Glomerular visceral epithelial cell (primary cell): ENCODE measurements around the gene UPK3A.
A peak's percentile ranks its signal among the peaks of the same experiment; 100 is the strongest.
"Not testable (repeated sequence)": the region's sequence is repeated elsewhere in the genome, so short reads cannot be mapped to it uniquely, and the experiment has no call there.

ENCODE experiments used
- DNase-seq: peaks from one replicate; pipeline ENCODE4 v3.0.0-alpha.2; 2016; ENCODE audit errors: extremely low spot score

UPK3A gene

DNA sequence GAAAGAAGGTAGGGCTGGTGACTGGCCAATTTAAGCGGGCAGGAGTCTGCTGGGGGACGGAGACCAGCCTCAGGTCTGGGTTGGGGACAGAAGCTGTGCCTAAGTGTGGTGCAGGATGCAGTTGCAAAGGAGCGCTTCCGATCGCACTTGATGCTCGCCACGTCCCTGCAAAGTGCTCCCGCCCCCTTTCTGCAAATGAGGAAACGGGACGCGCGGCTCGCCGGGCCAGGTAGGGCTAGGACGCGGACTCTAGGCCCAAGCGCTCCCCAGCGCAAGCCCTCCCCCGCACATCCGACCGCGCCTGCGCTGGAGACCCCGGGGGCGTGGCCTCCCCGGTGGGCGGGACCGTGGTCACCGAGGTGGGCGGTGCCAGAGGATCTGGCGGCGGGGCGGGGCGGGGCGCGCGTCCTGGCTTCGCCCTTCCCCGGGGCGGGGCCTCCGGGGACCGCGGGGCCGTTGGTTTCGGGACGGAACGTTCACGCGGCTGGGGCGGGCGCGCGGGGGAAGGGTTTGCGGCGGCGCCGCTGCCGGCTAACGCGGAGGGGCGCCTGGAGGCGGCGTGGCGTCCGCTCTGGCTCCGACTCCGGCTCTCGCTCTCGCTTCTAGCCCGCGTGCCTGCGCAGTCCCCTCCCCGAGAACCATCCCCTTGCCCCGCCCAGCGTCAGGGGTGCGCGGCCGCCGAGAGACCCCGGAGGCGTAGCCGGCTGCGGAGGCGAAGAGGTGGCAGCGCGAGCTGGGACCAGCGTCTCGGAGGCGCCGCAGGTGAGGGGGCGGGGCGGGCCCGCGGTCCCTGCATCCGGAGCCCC lies 24.9 kb downstream of the UPK3A start, which contains the start of gene FAM118A:
TSS of gene FAM118A (plus strand) at position 513 of the 806 bp plus-strand sequence. CDS start 12,446 bp downstream, outside the sequence.
- DNase-seq: peak; percentile 90

DNA sequence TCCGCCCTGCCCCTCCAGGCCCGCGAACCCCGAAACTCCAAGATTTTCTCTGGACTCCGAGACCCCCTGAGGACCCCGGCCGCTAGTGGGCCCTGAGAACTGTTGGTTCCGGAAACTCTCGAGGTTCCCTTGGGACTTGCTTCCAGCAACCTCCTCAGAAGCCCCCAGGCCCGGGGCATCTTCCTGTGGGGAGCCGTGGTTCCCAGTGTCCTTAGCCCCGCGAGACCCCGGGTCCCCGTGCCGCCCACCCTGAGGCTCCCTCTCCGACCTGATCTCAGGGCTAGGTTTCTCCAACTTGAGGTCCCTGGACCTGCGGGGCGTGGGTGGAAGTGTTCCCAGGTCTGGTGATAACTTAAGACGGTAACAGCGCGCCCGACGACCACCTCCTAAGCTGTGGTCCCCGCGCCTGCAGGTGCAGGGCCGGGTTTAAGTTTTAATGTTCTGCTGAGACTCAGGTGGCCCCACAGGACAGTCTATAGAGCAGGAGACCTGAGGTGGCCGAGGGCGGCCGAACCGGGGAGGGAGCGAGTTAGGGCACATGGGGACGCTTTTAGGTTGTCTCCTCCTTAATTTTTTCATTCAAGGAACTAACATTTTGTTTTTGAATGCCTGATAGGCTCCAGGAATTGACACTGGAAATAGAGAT lies 25.7 kb downstream of the UPK3A start:
- DNase-seq: no peak

GRCh38 chr22:45310977-45311531 lies 26.3 kb downstream of the UPK3A start:
- DNase-seq: no peak

GRCh38 chr22:45312415-45312814 lies 27.7 kb downstream of the UPK3A start:
- DNase-seq: no peak

DNA sequence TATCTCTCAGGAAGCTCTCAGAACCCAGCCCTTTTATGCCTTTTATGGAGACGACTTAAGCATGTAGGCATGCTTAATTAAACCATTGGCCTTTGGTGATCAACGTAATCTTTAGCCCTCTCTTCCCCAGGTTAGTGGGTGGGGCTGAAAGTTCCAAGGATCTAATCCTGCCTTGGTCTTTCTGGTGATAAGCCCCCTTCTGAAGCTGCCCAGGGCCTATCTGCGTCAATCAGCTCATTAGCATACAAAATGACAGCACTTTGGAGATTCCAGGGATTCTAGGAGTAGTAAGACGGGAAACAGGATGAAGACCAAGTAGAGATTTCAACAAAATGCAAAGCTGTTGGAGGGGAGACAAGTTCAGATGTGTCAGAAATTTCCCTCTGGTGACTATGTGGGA lies 28.1 kb downstream of the UPK3A start:
- DNase-seq: no peak

- DNase-seq: no peak
Measured at GRCh38 chr22:45314054-45314721, 29.4 kb downstream of the UPK3A start.

GRCh38 chr22:45314786-45315185 lies 30.0 kb downstream of the UPK3A start:
- no peak for DNase-seq

- no peak for DNase-seq
Measured at GRCh38 chr22:45316796-45317526, 32.2 kb downstream of the UPK3A start.

GRCh38 chr22:45317551-45318167 lies 32.9 kb downstream of the UPK3A start:
- no peak for DNase-seq

DNA sequence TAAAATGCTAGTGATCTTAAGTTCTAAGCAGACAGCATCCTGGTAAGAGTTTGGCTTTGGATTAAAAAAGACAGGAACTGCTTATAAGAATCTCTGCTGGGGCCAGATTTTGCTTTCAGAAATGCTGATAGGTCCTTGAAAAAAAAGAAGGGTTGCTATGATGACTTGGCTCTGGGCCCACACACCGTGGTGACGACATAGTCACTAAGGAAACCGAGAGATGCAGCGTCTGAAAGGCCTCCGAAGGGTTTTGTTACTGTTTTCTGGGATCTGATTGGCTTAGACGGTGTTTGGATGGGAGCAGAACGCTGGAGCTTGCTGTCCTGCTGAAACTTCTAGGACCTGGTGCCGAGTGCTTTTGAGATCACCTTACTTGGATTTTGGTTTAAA lies 33.4 kb downstream of the UPK3A start:
- peak; percentile 67 for DNase-seq

DNA sequence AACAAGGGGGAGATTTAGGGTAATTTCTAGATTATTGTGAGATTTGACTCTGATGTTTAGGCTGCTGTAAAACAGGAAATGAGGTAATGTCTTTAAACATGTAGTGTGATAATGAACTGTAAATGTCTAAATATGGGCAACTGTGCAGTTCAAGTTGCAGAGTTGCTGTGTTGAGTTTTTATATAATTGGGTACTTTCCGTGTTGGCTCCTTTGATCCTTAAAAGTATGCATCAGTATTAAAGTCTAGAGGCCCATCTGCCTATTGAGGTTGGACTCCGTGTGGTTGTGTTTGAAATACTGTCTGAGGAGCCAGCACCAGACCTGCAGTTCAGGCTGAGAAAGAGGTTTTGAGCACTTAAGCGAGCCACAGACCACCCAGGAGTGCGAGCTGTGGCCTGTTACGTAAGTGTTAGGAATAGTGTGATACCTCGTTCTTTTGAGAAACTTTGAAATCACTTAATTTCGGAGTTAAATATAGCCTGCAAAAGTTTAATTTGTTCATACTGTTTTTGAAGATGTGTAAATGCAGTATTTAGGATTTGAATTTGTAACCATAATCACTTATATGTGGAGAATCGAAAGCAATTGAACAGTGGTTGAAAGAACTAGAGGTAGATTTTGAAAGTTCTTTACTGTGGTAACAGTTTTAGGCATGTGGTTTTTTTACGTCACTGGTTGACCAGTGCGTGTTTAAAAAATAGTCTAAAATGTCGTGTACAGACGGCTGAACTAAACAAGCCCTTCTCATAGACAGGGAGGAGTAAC lies 34.0 kb downstream of the UPK3A start:
- peak; percentile 11 for DNase-seq

DNA sequence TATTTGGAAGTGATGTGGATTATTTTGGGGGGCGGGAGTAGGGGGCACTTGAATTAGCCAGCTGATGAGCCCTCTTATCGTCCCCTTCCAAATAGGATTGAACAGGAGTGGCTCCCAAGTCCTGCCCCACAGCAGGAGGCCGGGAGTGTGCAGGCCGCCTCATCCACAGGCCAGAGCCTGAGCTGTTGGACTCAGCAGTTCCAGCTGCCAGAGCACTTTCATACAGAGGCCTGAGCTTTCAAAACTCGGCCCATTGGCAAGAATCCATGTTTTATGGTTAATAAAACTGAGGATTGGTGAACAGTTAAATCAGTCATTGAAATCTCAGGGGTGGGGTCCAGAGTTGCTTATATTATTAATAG lies 34.6 kb downstream of the UPK3A start:
- peak; percentile 8 for DNase-seq

DNA sequence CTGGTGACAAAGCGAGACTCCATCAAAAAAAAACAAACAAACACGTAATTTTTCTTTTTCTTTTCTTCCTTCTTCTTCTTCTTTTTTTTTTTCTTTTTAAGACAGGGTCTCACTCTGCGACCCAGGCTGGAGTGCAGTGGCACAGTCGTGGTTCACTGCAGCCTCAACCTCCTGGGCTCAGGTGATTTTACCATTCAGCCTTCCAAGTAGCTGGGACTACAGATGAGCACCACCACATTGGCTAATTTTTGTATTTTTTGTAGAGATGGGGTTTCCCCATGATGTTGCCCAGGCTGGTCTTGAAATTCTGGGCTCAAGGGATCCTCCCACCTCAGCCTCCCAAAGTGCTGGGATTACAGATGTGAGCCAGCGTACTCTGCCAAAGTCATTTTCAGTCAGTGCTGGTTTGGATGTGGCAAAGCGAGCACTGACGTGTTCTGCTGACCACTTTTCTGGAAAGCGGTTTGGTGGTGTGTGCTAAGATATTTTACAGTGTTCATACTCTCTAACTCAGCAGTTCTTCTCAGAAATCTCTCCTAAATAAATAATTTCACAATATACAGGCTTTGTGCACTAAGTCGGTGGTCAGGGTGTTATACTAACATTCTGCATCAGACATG lies 35.7 kb downstream of the UPK3A start:
- no peak for DNase-seq

DNA sequence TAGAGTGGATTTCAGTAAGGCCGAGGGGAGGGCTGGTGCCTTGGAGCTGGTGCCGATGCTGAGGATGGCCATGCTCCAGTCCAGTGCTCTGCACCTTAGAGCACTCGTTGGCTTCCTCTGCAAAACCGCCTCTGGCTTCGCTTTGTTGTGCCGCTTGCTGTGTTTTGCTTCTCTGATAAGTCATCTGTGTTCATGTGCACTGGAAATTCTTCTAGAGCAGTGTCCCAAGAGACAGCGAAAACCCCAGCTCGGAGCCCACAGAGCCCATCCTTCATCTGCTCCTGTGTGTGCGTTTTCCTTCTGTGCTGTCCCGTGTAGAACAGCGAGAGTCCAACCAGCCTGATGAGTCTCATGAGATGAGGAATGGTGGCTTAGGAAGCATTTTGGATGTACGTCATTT lies 37.1 kb downstream of the UPK3A start:
- DNase-seq: no peak

- DNase-seq: no peak
Measured at GRCh38 chr22:45322873-45323525, 38.2 kb downstream of the UPK3A start.

DNA sequence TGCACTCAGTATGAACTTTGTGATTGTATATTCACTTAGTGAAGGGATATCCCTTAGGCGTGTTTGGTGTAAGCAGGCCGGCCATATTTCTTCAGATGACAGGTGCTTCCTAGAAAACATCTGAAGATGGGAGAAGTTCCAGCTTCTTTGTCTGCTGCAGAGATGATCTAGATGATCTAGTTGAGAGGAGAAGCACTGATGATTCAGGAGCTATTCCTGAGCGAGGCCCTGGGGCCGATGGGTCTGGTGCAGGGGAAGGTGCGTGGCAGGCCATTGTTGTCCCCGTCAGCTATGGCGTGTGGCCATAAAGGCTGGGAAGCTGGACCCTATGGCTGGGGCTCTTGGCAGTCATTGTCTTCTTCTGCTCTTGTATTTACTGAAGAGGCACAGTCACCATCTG lies 38.9 kb downstream of the UPK3A start:
- no peak for DNase-seq

GRCh38 chr22:45324311-45324711 lies 39.6 kb downstream of the UPK3A start:
- no peak for DNase-seq

- not testable (repeated sequence) for DNase-seq
Measured at GRCh38 chr22:45328261-45328660, 43.5 kb downstream of the UPK3A start.

GRCh38 chr22:45328822-45329529 lies 44.2 kb downstream of the UPK3A start:
- DNase-seq: no peak
